ENCODE results near the gene ESYT1.

Gene ESYT1, protein sequence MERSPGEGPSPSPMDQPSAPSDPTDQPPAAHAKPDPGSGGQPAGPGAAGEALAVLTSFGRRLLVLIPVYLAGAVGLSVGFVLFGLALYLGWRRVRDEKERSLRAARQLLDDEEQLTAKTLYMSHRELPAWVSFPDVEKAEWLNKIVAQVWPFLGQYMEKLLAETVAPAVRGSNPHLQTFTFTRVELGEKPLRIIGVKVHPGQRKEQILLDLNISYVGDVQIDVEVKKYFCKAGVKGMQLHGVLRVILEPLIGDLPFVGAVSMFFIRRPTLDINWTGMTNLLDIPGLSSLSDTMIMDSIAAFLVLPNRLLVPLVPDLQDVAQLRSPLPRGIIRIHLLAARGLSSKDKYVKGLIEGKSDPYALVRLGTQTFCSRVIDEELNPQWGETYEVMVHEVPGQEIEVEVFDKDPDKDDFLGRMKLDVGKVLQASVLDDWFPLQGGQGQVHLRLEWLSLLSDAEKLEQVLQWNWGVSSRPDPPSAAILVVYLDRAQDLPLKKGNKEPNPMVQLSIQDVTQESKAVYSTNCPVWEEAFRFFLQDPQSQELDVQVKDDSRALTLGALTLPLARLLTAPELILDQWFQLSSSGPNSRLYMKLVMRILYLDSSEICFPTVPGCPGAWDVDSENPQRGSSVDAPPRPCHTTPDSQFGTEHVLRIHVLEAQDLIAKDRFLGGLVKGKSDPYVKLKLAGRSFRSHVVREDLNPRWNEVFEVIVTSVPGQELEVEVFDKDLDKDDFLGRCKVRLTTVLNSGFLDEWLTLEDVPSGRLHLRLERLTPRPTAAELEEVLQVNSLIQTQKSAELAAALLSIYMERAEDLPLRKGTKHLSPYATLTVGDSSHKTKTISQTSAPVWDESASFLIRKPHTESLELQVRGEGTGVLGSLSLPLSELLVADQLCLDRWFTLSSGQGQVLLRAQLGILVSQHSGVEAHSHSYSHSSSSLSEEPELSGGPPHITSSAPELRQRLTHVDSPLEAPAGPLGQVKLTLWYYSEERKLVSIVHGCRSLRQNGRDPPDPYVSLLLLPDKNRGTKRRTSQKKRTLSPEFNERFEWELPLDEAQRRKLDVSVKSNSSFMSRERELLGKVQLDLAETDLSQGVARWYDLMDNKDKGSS

DNA sequence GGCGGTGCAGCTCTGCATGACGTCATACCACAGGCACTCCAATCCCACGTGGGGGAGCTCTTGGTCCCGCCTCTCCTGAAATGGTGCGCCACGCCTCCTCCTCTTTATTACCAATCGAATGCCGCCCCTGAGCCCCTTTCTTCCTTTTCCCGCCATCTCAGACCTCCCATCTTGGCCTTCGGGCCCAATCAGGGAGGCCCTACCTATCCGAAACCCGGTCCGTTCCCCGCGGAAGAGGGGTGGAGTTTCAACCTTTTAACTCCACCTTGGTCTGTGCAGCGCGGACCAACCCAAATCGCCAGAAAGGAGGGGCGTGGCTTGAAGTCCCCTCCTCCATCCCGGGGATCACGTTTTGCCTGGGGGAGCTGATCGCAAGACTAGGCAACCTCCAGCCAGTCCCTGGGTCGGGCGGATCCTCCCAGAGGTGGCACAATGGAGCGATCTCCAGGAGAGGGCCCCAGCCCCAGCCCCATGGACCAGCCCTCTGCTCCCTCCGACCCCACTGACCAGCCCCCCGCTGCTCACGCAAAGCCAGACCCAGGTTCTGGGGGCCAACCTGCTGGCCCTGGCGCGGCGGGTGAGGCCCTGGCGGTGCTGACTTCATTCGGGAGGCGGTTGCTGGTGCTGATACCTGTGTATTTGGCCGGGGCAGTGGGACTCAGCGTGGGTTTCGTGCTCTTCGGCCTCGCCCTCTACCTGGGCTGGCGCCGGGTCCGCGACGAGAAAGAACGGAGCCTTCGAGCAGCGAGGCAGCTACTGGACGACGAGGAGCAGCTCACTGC lies at the start of gene ESYT1:
Gene ESYT1, plus strand, starts transcription at position 380 of the 782 bp plus-strand sequence. Its CDS starts 53 bp downstream, at position 433.
- Histone ChIP-seq H3K36me3 (ENCODE audit: control insufficient read depth in 1 of 2, insufficient read depth in 2 of 2, low read length in 2 of 2) (peaks cover 20 to 25% of the 10 kb centered on the region in 2 donors), H3K4me1 (ENCODE audit: control insufficient read depth in 1 of 2, insufficient read depth in 2 of 2, low read length in 2 of 2) (peaks cover 26 to 39% of the 10 kb centered on the region in 2 donors), H3K4me3 (ENCODE audit: low read depth in 1 of 2, low read length in 2 of 2) (peak within 1 kb of the TSS; percentile 88 to 92), H3K9me3 (ENCODE audit: control insufficient read depth in 1 of 2, low read length in 2 of 2) (no peaks in the 10 kb centered on the region), H3K27me3 (ENCODE audit: control insufficient read depth in 1 of 2, insufficient read depth in 2 of 2, low read length in 2 of 2) (no peaks in the 10 kb centered on the region), H3K9ac (ENCODE audit: low read depth in 1 of 2, low read length in 2 of 2) (peak within 1 kb of the TSS; percentile 84 to 94), H3K27ac (ENCODE audit: low read depth, low read length) (peak within 1 kb of the TSS; percentile 76)

DNA sequence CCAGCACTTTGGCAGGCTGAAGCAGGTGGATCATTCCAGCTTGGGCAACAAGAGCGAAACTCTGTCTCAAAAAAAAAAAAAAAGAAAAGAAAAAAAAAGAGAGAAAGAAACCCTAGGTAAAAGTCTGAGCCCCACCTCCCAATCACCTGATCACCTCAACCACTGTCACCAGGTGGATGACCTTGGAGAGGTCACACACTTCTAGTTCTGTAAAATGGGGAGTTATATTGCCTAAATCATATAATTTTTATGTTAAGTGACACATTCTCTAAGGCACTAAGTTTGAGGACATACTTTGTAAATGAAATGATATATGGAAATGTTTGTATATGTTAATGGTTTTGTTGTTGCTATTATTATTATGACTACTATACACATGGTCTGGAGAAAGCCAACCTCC lies 49.6 kb upstream of the ESYT1 start:
- Histone ChIP-seq H3K4me3 (ENCODE audit: low read depth in 1 of 2, low read length in 2 of 2) (peak overlapping the region in 1 of 2 donors; percentile 83), H3K9ac (ENCODE audit: low read depth in 1 of 2, low read length in 2 of 2) (no peak overlapping the region), H3K27ac (ENCODE audit: low read depth, low read length) (no peak overlapping the region), H3K36me3 (ENCODE audit: control insufficient read depth in 1 of 2, insufficient read depth in 2 of 2, low read length in 2 of 2) (peaks cover under 1 to 3% of the 10 kb centered on the region in 2 donors), H3K27me3 (ENCODE audit: control insufficient read depth in 1 of 2, insufficient read depth in 2 of 2, low read length in 2 of 2) (no peaks in the 10 kb centered on the region), H3K9me3 (ENCODE audit: control insufficient read depth in 1 of 2, low read length in 2 of 2) (no peaks in the 10 kb centered on the region), H3K4me1 (ENCODE audit: control insufficient read depth in 1 of 2, insufficient read depth in 2 of 2, low read length in 2 of 2) (peaks cover 12 to 29% of the 10 kb centered on the region in 2 donors)

DNA sequence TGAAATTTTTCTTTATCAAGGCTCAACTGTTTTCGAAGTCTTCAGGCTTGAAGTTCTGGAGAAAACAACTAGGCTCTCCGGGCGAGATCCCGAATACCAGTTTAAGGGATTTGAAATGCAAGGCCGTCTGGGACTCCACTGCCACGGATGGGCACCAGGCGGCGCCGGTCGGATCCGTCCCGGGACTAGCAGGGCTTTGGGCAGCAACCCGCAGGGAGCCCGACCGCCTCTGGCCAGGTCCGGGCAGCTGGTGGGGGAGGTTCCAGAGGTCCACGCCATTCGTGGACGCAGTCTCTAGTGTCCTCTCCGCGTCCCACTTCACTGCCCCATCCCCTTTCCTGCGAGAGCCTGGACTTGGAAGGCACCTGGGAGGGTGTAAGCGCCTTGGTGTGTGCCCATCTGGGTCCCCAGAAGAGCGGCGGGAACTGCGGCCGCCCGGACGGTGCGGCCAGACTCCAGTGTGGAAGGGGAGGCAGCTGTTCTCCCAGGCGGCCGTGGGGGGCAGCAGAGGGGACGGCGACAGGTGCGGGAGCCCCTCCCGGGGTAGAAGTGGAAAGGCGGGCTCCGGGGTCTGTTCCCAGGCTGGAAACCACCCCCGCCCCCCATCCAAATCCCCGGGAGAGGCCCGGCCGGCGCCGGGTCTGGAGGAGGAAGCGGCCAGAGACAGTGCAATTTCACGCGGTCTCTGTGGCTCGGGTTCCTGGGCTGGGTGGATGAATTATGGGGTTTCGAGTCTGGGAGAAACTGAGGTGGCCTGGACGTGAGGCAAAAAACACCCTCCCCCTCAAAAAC lies 48.9 kb upstream of the ESYT1 start:
- peak overlapping the region; percentile 83 to 89 for H3K4me3 ChIP-seq (ENCODE audit: low read depth in 1 of 2, low read length in 2 of 2)
- peaks cover 17 to 36% of the 10 kb centered on the region in 2 donors for H3K4me1 ChIP-seq (ENCODE audit: control insufficient read depth in 1 of 2, insufficient read depth in 2 of 2, low read length in 2 of 2)
- H3K9ac ChIP-seq (ENCODE audit: low read depth in 1 of 2, low read length in 2 of 2), result peak overlapping the region; percentile 89 to 96
- H3K27me3 ChIP-seq (ENCODE audit: control insufficient read depth in 1 of 2, insufficient read depth in 2 of 2, low read length in 2 of 2), result no peaks in the 10 kb centered on the region
- H3K9me3 ChIP-seq (ENCODE audit: control insufficient read depth in 1 of 2, low read length in 2 of 2), result no peaks in the 10 kb centered on the region
- H3K27ac ChIP-seq (ENCODE audit: low read depth, low read length), result peak overlapping the region; percentile 96
- peaks cover 7 to 8% of the 10 kb centered on the region in 2 donors for H3K36me3 ChIP-seq (ENCODE audit: control insufficient read depth in 1 of 2, insufficient read depth in 2 of 2, low read length in 2 of 2)

DNA sequence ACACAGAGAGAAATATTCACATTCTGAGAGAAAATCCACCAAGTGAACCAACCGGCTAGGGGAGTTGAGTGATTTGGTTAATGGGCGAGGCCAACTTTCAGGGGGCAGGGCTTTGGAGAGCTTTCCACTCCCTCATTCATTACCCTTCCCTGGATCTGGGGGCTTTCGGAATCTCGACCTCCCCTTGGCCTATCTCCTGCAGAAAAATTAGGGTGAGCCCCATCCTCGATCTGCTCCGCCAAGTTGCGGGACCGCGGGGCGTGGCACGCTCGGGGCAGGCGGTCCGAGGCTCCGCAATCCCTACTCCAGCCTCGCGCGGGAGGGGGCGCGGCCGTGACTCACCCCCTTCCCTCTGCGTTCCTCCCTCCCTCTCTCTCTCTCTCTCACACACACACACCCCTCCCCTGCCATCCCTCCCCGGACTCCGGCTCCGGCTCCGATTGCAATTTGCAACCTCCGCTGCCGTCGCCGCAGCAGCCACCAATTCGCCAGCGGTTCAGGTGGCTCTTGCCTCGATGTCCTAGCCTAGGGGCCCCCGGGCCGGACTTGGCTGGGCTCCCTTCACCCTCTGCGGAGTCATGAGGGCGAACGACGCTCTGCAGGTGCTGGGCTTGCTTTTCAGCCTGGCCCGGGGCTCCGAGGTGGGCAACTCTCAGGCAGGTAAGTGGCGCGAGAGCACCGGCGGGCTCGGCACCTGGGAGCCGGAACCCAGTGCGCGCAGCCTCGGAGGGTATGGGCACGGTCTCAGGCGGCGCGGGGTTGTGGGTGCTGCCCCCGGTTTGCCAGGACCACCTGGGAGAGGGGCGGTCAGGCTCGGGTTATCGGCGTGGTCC lies 48.1 kb upstream of the ESYT1 start, which contains the start of gene ERBB3:
Gene ERBB3, plus strand, starts transcription at position 443 of the 833 bp plus-strand sequence. Its CDS starts 136 bp downstream, at position 579.
- Histone ChIP-seq H3K9ac (ENCODE audit: low read depth in 1 of 2, low read length in 2 of 2) (peak within 1 kb of the TSS; percentile 89 to 96), H3K36me3 (ENCODE audit: control insufficient read depth in 1 of 2, insufficient read depth in 2 of 2, low read length in 2 of 2) (peaks cover 10 to 14% of the 10 kb centered on the region in 2 donors), H3K9me3 (ENCODE audit: control insufficient read depth in 1 of 2, low read length in 2 of 2) (no peaks in the 10 kb centered on the region), H3K4me3 (ENCODE audit: low read depth in 1 of 2, low read length in 2 of 2) (peak within 1 kb of the TSS; percentile 83 to 89), H3K27ac (ENCODE audit: low read depth, low read length) (peak within 1 kb of the TSS; percentile 96), H3K27me3 (ENCODE audit: control insufficient read depth in 1 of 2, insufficient read depth in 2 of 2, low read length in 2 of 2) (no peaks in the 10 kb centered on the region), H3K4me1 (ENCODE audit: control insufficient read depth in 1 of 2, insufficient read depth in 2 of 2, low read length in 2 of 2) (peaks cover 20 to 42% of the 10 kb centered on the region in 2 donors)

DNA sequence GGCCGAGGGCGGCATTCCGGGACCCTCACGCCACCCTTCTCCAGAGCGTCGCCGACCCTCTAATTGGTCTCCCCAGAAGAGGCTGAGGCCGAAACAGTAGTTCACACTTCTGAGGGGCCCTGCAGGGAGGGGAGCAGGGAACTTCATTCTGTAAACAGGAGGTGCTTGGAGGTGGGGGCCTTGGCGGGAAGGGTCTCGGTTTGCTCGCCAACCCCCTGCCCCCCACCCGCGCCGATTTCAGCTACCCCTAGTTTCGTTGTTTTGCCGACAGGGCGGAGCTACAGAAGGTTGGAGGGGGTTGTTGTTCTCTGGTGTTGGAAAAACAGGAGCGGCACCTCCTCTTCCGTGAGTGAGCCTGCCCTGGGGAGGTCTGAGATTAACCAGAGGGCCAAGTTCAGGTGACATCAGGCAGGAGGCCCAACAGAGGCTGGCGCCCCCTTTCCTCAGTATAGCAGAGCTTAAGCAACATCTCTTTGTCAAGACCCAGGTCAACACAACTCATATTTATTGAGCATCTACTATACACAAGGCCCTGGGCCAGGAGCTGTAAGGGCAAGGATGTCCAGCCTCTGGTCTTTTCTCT lies 47.4 kb upstream of the ESYT1 start:
- peak overlapping the region; percentile 89 to 96 for H3K9ac ChIP-seq (ENCODE audit: low read depth in 1 of 2, low read length in 2 of 2)
- H3K4me3 ChIP-seq (ENCODE audit: low read depth in 1 of 2, low read length in 2 of 2), result peak overlapping the region; percentile 83 to 89
- H3K27me3 ChIP-seq (ENCODE audit: control insufficient read depth in 1 of 2, insufficient read depth in 2 of 2, low read length in 2 of 2), result no peaks in the 10 kb centered on the region
- H3K9me3 ChIP-seq (ENCODE audit: control insufficient read depth in 1 of 2, low read length in 2 of 2), result no peaks in the 10 kb centered on the region
- peak overlapping the region; percentile 96 for H3K27ac ChIP-seq (ENCODE audit: low read depth, low read length)
- H3K36me3 ChIP-seq (ENCODE audit: control insufficient read depth in 1 of 2, insufficient read depth in 2 of 2, low read length in 2 of 2), result peaks cover 13 to 17% of the 10 kb centered on the region in 2 donors
- H3K4me1 ChIP-seq (ENCODE audit: control insufficient read depth in 1 of 2, insufficient read depth in 2 of 2, low read length in 2 of 2), result peaks cover 23 to 44% of the 10 kb centered on the region in 2 donors

DNA sequence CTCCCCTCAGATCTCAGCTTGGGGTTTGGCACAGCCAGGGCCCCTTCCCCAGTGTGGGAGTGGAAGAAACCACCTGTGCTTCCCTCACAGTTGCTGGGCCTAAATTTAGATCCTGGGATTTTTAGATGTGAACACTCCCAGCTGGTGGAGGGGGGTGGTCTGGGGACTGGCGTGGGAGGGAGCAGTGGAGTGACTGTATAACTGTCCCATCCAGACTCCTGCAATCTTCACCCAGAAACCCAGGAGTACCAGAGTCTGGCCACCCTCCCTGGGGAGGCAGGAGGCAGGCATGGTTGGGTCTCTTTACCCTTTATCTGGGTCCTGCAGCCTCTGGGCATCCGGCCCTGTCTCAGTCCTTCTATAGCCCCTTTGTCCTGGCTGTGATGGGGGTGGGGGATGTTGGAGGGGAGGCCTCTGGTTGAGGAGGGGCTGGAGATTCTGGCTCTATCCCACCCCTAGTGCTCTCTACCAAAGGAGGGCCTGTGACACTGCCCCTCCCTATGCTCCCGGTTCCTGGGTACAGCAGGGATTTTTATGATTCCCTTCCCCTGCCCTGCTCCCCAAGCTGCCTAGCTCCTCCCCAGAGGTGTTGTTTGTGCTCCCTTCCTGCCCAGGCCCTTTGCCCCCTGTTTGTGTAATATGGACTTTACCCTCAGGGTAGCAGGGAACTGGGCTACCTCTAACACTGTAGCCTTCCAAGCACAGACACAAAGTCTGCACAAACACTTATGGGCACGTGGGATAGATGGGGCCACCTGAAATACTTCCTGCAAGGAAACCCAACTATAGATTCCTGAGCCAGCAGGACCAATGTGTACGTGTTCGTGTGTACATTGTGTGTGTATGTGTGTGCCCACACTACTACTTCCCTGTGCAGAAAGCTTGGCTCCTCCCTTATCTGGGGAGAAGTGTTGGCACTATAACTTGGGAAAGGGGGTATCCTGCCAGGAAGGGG lies 46.4 kb upstream of the ESYT1 start:
- H3K9ac ChIP-seq (ENCODE audit: low read depth in 1 of 2, low read length in 2 of 2), result peak overlapping the region; percentile 89 to 96
- H3K9me3 ChIP-seq (ENCODE audit: control insufficient read depth in 1 of 2, low read length in 2 of 2), result no peaks in the 10 kb centered on the region
- peaks cover 27 to 52% of the 10 kb centered on the region in 2 donors for H3K4me1 ChIP-seq (ENCODE audit: control insufficient read depth in 1 of 2, insufficient read depth in 2 of 2, low read length in 2 of 2)
- H3K27ac ChIP-seq (ENCODE audit: low read depth, low read length), result peak overlapping the region; percentile 96
- H3K4me3 ChIP-seq (ENCODE audit: low read depth in 1 of 2, low read length in 2 of 2), result peak overlapping the region; percentile 83 to 89
- H3K27me3 ChIP-seq (ENCODE audit: control insufficient read depth in 1 of 2, insufficient read depth in 2 of 2, low read length in 2 of 2), result no peaks in the 10 kb centered on the region
- peaks cover 13 to 26% of the 10 kb centered on the region in 2 donors for H3K36me3 ChIP-seq (ENCODE audit: control insufficient read depth in 1 of 2, insufficient read depth in 2 of 2, low read length in 2 of 2)

DNA sequence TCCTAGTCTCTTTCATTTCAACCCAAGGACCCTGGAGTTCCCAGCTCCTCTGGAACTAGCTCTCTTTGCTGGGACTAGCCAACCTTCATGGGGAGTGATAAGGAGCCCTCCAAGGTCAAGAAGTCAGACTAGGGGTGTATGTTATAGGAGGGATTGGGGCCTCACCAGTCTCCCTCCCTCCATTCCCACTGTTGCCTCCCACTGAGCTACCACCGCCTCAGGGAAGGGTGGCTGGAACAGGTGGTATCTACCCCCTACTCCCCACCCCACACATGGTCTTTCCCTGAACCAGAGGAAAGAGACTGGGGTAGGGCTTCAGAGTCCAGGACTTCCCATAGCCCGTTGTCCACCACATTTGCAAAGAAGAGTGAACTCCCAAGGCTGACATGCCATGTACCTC lies 45.7 kb upstream of the ESYT1 start:
- Histone ChIP-seq H3K4me1 (ENCODE audit: control insufficient read depth in 1 of 2, insufficient read depth in 2 of 2, low read length in 2 of 2) (peaks cover 34 to 59% of the 10 kb centered on the region in 2 donors), H3K27me3 (ENCODE audit: control insufficient read depth in 1 of 2, insufficient read depth in 2 of 2, low read length in 2 of 2) (no peaks in the 10 kb centered on the region), H3K36me3 (ENCODE audit: control insufficient read depth in 1 of 2, insufficient read depth in 2 of 2, low read length in 2 of 2) (peaks cover 13 to 33% of the 10 kb centered on the region in 2 donors), H3K4me3 (ENCODE audit: low read depth in 1 of 2, low read length in 2 of 2) (peak overlapping the region; percentile 64 to 83), H3K9me3 (ENCODE audit: control insufficient read depth in 1 of 2, low read length in 2 of 2) (no peaks in the 10 kb centered on the region), H3K27ac (ENCODE audit: low read depth, low read length) (peak overlapping the region; percentile 96), H3K9ac (ENCODE audit: low read depth in 1 of 2, low read length in 2 of 2) (peak overlapping the region; percentile 63 to 96)
